Stimulated activated CD4-positive, alpha-beta T cell treated with anti-CD3 and anti-CD28 coated beads, Interleukin-2, amount 100 ng/mL, for 4 hours (primary cell): Measurements from ENCODE around the gene IFRD2.
"Not testable (repeated sequence)": the region's sequence is repeated elsewhere in the genome, so short reads cannot be mapped to it uniquely, and the experiment has no call there.

Experiments used
- DNase-seq: peaks from one replicate; pipeline ENCODE4 v3.0.0-alpha.2; 2020; ENCODE audit warnings: low read depth

The IFRD2 gene

GRCh38 chr3:50278880-50279224 is 13.4 kb downstream of the IFRD2 start, which contains the start of gene LSMEM2:
Gene LSMEM2, plus strand, starts transcription at chr3:50279087. Its CDS starts 27 bp downstream, at chr3:50279114.
- DNase-seq, result no peak

- DNase-seq, result no peak
Observed at GRCh38 chr3:50278123-50278879, 13.9 kb downstream of the IFRD2 start.

GRCh38 chr3:50276762-50277101 is 15.5 kb downstream of the IFRD2 start:
- no peak for DNase-seq

GRCh38 chr3:50275996-50276761 is 16.1 kb downstream of the IFRD2 start:
- no peak for DNase-seq

GRCh38 chr3:50275141-50275995 is 16.9 kb downstream of the IFRD2 start:
- DNase-seq, result no peak

- DNase-seq, result peak; percentile 51
Observed at GRCh38 chr3:50274371-50275104, 17.7 kb downstream of the IFRD2 start.

- no peak for DNase-seq
Observed at GRCh38 chr3:50273689-50274065, 18.6 kb downstream of the IFRD2 start.

- DNase-seq, result peak; percentile 79
Observed at GRCh38 chr3:50272911-50273688, 19.1 kb downstream of the IFRD2 start.

- DNase-seq, result not testable (repeated sequence)
Observed at GRCh38 chr3:50272538-50272910, 19.7 kb downstream of the IFRD2 start.

- DNase-seq, result no peak
Observed at GRCh38 chr3:50271314-50271936, 20.8 kb downstream of the IFRD2 start.

- DNase-seq, result no peak
Observed at GRCh38 chr3:50270422-50271224, 21.6 kb downstream of the IFRD2 start.

GRCh38 chr3:50269977-50270413 is 22.2 kb downstream of the IFRD2 start:
- DNase-seq, result no peak

- no peak for DNase-seq
Observed at GRCh38 chr3:50269460-50269859, 22.8 kb downstream of the IFRD2 start.

- no peak for DNase-seq
Observed at GRCh38 chr3:50268703-50269451, 23.4 kb downstream of the IFRD2 start, which contains the start of gene SEMA3B. Gene SEMA3B, plus strand, starts transcription at chr3:50269147. Its CDS starts 94 bp downstream, at chr3:50269241.

- no peak for DNase-seq
Observed at GRCh38 chr3:50268276-50268675, 24.0 kb downstream of the IFRD2 start.

- DNase-seq, result no peak
Observed at GRCh38 chr3:50267280-50267913, 24.8 kb downstream of the IFRD2 start.

- DNase-seq, result no peak
Observed at GRCh38 chr3:50266836-50267235, 25.4 kb downstream of the IFRD2 start.

- no peak for DNase-seq
Observed at GRCh38 chr3:50266017-50266416, 26.2 kb downstream of the IFRD2 start.
